ENCODE measurements around the gene ARV1.
"Not testable (repeated sequence)": the region's sequence is repeated elsewhere in the genome, so short reads cannot be mapped to it uniquely, and the experiment has no call there.

Gene ARV1

DNA sequence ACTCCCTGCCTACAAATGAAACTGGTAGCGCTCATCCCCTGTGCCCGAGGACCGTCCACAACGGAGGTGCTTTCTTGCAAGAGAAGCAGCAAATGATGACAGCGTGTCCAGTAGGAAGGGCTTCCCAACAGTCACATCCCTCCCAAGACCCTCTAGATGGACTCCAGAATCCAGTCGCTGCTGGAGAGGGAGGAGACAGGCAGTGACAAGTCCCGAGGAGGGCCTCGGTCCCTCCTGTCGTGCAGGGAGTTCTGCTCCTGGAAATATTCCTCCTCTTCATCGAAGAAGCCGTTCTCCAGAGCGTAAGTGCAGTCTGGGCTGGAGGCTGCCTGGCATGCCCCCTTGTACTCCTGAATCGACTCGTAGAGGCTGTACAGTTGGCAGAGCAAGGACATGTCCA lies 40.8 kb downstream of the ARV1 start:
- no peak for DNase-seq (ENCODE audit: low read depth)

DNA sequence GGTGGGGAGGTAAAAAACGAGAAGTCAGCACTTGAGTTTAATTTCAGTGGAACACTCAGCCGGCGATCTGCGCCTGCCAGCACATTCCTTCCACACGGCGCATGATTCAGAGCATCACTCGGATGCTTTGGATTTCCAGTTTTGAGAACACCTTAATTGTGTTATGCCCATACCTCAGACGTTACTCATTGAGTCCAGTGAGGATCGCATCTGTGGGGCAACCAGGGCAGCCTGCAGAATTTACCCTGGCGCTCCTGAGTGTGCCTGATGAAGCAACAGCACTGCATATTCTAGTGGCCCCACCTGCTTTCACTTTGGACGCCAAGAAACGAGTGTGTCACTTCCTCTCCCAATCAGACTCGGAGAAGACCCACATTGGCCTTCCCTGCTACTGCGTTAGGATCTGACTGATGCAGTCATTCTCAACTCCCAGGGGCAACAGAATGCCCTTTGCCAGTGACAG lies 41.3 kb downstream of the ARV1 start:
- DNase-seq (ENCODE audit: low read depth), result no peak

- DNase-seq (ENCODE audit: low read depth), result no peak
Observed at GRCh38 chr1:231020816-231021215, 41.9 kb downstream of the ARV1 start.

GRCh38 chr1:231021540-231022031 lies 42.7 kb downstream of the ARV1 start:
- no peak for DNase-seq (ENCODE audit: low read depth)

- DNase-seq (ENCODE audit: low read depth), result not testable (repeated sequence)
Observed at GRCh38 chr1:231022543-231022942, 43.6 kb downstream of the ARV1 start.

GRCh38 chr1:231023150-231023549 lies 44.3 kb downstream of the ARV1 start:
- no peak for DNase-seq (ENCODE audit: low read depth)

DNA sequence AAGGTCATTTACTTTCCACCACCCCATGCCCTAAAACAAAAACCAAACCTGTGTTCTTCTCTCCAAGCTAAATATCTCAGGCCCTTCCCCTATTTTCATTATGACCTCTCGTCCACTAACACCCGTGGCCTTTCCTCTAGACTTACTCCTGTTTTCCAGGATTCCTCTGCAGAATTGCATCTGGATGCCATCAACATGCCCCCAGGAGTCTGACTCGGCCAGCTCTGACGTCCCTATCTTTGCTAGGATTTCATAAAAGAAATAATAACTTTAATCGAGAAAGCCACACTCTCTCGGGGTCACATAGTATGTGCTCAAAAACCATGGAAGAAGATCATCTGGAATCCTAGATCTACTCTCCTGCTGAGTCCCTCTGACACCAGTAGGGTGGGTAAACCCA lies 47.7 kb downstream of the ARV1 start:
- DNase-seq (ENCODE audit: low read depth), result no peak

DNA sequence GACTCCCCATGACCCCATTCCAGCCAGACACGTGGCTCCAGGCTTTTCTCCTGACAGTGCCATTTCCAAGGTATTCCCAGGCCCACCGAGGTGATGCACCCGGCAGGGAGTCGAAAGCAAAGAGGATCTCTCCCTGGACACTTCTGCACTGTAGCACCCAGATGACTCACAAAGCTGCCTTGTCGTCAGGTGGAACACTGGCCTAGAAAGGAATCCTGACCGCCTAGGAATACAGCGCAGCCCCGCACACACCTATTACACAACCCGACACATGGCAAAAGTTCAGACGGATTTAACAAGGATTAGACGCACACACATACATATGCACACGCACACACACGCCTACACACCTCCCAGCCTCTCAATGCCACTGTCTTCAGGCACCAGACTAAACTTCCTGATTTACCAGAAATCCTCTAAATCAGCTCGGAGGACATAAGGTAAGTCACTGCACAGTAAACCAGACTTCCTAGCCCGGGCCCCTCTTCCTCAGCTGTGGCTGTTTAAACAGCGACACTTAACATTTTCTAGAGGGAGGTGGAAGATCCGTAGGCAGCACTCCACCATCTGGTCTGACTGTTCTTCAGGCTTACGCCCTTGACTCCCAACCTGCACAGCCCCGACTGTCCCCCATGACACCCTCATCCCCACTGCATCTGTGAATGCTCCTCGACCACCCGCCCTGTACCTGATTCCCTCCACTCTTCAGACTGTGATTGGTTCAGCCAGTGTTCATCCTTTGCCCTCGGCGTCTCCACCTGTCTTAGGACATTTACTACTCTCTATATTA lies 48.4 kb downstream of the ARV1 start:
- DNase-seq (ENCODE audit: low read depth), result no peak

DNA sequence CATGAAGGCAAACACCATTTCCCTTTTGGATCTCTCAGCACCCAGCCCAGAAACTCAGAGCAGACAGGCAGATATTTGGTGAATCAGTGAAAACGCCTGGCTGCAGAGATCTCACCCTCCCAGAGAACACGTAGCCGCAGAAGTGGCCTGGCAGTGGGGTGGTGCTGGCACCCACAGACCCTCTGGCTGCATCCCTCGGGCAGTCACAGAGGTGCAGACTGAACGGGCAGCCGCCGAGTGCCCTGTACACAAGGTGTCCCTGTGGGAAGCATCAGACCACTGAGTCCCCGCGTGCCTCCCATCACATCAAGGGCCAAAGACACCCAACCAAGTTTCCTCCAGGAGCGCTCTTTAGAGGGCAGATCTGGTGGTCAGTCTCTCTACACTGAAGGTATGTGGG lies 49.1 kb downstream of the ARV1 start:
- no peak for DNase-seq (ENCODE audit: low read depth)

DNA sequence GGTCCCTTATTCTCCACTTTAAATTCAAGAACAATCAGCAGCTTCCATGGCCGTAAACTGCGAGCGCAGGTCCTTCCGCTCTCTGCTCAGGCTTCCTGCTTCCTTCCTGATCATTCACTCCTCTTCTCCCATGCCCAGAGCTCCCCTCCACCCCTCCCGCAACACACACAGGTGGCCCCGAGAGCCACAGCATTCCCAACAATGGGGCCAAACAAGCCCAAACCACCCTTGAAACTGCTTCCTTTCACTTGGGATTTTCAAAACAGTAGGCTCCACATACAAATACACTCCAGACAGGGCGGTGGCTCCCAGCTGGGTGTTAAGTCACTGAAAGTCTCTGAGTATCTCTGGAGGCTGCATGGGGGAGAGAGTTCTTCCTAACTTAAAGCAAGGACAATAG lies 49.8 kb downstream of the ARV1 start:
- DNase-seq (ENCODE audit: low read depth), result no peak

DNA sequence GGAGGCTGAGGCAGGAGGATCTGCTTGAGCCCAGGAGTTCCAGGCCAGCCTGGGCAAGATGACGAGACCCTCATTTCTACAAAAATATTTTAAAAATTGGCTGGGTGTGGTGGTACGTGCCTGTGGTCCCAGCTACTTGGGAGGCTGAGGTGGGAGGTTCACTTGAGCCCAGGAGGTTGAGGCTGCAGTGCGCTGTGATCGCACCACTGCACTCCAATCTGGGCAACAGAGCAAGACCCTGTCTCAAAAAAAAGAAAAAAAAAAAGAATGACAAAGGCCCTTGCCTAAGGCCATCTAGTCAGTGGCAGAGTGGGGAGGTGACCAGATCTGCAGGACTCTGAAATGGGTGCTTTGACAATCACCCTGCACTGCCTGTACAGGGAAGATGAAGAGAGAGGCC lies 50.4 kb downstream of the ARV1 start:
- not testable (repeated sequence) for DNase-seq (ENCODE audit: low read depth)

DNA sequence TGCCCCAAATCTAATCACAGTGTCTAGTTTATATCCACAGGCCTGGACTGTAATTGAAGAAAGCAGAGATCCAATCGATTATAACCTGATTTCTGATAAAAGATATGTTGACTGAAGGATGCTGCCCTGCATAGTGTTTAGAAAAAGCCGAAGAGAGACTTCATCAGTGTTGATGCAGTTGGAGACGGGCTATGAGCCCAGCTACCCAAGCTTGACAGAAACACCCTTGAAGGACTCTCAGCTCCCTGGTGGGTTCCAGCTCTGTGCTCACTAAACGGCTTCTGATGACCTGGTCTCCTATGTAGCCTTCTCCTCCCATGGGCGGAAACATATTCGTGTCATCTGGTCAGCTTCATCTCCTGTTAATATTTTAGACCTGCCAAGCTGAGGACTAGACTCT lies 50.9 kb downstream of the ARV1 start:
- no peak for DNase-seq (ENCODE audit: low read depth)

GRCh38 chr1:231032963-231033362 lies 54.1 kb downstream of the ARV1 start:
- no peak for DNase-seq (ENCODE audit: low read depth)

DNA sequence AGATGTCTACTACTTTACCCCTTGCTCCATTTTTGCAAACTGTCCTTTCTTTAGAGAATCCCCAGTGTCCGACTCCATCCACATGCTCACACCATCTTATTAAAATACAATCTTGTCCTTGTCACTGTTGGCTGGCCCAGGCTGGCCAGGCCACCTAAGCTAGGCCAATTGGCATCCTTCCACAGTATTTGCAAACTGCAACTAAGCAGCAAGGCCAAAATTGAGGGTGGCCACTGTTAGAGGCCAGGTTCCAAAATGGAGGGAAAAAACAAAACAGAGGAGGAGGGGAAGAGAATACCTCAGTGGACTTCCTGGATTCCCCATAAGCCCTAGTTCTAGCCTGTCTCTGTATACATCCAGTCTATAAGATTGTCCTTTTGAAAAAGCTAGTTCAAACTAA lies 56.9 kb downstream of the ARV1 start:
- DNase-seq (ENCODE audit: low read depth), result no peak

DNA sequence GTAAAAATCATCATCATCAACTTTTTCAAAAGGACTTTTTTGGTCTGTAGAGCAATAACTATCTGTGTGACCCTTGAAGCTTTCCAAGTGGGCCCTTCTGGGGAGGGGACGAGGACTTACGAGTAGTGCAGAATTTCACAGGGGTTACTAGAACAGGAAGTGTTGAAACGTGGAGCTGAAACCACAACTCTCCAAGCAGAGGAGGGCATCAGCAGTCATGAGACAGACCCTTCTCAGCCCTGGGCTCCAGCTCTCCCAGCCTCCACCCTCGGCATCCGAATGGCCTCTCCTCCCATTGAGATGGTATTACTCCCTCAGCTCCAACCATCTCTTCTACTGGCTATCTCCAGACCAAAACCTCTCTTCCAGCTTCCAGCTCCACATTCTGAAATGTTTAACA lies 57.5 kb downstream of the ARV1 start:
- no peak for DNase-seq (ENCODE audit: low read depth)

GRCh38 chr1:231037585-231038517 lies 59.0 kb downstream of the ARV1 start:
- no peak for DNase-seq (ENCODE audit: low read depth)

DNA sequence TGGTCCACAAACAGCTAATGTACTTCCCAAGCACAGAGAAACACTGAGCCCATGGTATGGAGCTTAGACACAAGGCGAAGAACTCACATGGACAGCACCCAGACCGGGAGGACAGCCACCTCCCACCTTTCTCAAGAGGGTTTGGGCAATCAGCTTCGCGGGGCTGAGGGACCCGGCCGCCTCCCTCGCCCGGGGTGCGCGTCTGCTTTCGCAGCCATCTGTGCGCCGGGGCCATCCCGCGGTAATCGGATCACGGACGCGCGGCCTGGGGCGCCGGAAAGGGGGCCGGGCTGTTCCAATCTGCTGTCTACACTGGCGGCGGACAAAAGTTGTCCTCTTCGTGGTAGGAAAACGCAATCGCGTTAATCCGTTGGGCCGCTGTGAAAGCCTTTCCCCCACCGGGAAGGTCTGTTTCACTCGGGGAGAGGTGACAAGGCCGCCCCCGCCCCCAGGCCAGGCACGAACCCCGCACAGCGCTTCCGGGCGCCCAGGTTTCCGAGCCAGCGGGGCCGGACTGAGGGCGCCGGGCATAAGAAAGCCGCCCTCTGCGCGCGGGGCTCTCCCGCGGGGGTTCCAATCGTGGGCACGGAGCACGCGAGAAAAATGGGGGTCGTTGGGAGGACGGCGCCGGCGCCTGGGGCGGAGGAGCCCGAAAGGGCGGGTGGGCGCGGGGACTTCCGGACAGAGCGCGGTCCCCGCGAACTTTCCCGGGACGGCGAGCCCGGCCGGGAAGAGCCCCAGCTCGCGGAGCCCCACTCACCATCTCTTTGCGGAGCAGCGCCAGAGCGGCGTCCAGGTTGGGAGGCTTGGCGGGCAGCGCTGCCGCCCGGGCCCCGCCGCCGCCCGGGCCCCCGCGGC lies 60.5 kb downstream of the ARV1 start:
- DNase-seq (ENCODE audit: low read depth), result peak; percentile 37

- peak; percentile 63 for DNase-seq (ENCODE audit: low read depth)
Observed at GRCh38 chr1:231040019-231040799, 61.3 kb downstream of the ARV1 start, which contains the start of gene FAM89A. TSS of gene FAM89A (minus strand) at chr1:231040254. CDS start at chr1:231040211, 43 bp downstream.

GRCh38 chr1:231040800-231041718 lies 62.2 kb downstream of the ARV1 start:
- no peak for DNase-seq (ENCODE audit: low read depth)

- no peak for DNase-seq (ENCODE audit: low read depth)
Observed at GRCh38 chr1:231041719-231042261, 62.9 kb downstream of the ARV1 start.

All from activated T-cell treated with anti-CD3 and anti-CD28 coated beads for 48 hours (primary cell).